AG04450 (cell line): ENCODE results near the gene OR7C1. TPM values are rescaled to one million over a fixed set of nuclear protein-coding genes. Genes with fewer than 3 reads are reported as not detected.

ENCODE experiments used
- CTCF ChIA-PET: fragments of 300-600, 350-600 bp; formaldehyde crosslinking; extraction: SDS; loops from one replicate; lab custom pipeline; 2022; ENCODE audit warnings: antibody characterized with exemption, inconsistent platforms; lab: Charles Lee
- POLR2A ChIA-PET: fragments of 350-600 bp; formaldehyde crosslinking; extraction: SDS; loops from one replicate; lab custom pipeline; 2021; ENCODE audit warnings: antibody characterized with exemption, inconsistent platforms; lab: Yijun Ruan, JAX
- DNase-seq: peaks from one replicate; pipeline ENCODE4 v3.0.0-alpha.2; 2011; ENCODE audit warnings: low read depth, low spot score
- H3K27ac ChIP-seq: one replicate; pipeline ENCODE4 v1.5.1; 2012; ENCODE audit warnings: low read depth, low read length, control low read depth
- H3K27me3 ChIP-seq: one replicate; pipeline ENCODE4 v1.6.0; 2012; ENCODE audit warnings: low read length; ENCODE audit not compliant: control insufficient read depth, insufficient read depth
- H3K4me3 ChIP-seq: 2 replicates; pipeline ENCODE4 v1.5.1; 2011; ENCODE audit warnings: mild to moderate bottlenecking, low read depth, low read length, control low read depth
- H3K9me3 ChIP-seq: 2 replicates; pipeline ENCODE4 v1.5.1; 2012; ENCODE audit warnings: low read length; ENCODE audit not compliant: control insufficient read depth, insufficient read depth
- CTCF ChIP-seq: IDR thresholded peaks from 2 replicates; pipeline ENCODE4 v1.5.1; 2011; ENCODE audit warnings: low read depth, low read length, control low read depth, inconsistent platforms
- polyA plus RNA-seq: library from polyadenylated mRNA; depleted of rRNA; stranded (reverse); fragments of >200 nt; gene quantifications from 2 replicates; pipeline ENCODE4 v1.2.3, GENCODE V29; 2011; rRNA removed
- small RNA-seq: library from RNA; depleted of rRNA; stranded (forward); fragments of <200 nt; gene quantifications from one replicate; pipeline ENCODE3, GENCODE V24; 2012; ENCODE audit warnings: low read depth; ENCODE audit not compliant: insufficient read length

Gene OR7C1
- polyA plus RNA-seq, 1 experiment: not detected

DNA sequence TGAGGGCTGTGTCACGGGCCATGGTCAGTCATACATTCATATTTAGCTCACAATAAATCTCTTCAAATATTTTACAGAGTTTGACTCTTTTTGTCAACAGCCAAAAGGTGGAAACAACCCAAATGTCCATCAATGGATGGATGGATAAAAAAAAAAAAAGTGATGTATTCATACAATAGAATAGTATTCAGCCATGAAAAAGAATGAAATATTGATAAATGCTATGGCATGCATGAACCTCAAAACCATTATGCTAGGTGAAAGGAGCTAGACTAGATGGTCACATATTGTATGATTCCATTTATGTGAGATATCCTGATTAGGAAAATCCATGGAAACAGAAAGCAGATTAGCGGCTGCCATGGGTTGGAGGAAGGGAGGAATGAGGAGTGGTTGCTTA lies 72.9 kb downstream of the OR7C1 start:
- no peak for DNase-seq
- Histone ChIP-seq H3K27me3 (no peaks in the 10 kb centered on the region), H3K27ac (no peak overlapping the region), H3K9me3 (peaks cover 8% of the 10 kb centered on the region), H3K4me3 (no peak overlapping the region)
- TF ChIP-seq CTCF: no peak
- CTCF ChIA-PET: interaction anchor here (0.6 kb wide), 1 partner anchor 27 kb away, joined by 3 read pairs; no protein-coding TSS in a partner anchor
- POLR2A ChIA-PET: no interaction called here

DNA sequence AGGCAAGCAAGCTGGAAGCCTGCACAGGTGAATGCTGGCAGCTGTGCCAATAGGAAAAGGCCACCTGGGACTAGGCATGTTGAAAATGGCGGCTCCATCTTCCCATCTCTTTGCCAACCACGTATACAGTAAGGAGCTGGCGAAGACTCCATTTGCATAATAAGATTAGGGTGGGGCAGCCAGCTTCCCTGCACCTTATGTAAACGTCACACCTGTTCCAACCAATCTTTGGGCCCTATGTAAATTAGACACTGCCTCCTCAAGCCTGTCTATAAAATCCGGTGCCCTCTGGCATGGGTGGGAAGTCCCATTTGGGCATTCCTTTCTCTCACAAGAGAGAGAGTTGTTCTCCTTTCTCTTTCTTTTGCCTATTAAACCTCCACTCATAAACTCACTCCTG lies 73.4 kb downstream of the OR7C1 start:
- no peak for DNase-seq
- Histone ChIP-seq H3K9me3 (peaks cover 8% of the 10 kb centered on the region), H3K4me3 (no peak overlapping the region), H3K27ac (no peak overlapping the region), H3K27me3 (no peaks in the 10 kb centered on the region)
- ChIA-PET POLR2A (no interaction called here), CTCF (interaction anchor here (0.6 kb wide), 1 partner anchor 27 kb away, joined by 3 read pairs; no protein-coding TSS in a partner anchor)
- no peak for TF ChIP-seq CTCF

- H3K27ac ChIP-seq: no peak overlapping the region
- TF ChIP-seq CTCF: no peak
- POLR2A ChIA-PET: no interaction called here
- DNase-seq: no peak
- CTCF ChIA-PET: no interaction called here
- peaks cover 4% of the 10 kb centered on the region for H3K9me3 ChIP-seq
- no peaks in the 10 kb centered on the region for H3K27me3 ChIP-seq
- no peak overlapping the region for H3K4me3 ChIP-seq
Observed at GRCh38 chr19:14758816-14759215, 76.2 kb downstream of the OR7C1 start.

DNA sequence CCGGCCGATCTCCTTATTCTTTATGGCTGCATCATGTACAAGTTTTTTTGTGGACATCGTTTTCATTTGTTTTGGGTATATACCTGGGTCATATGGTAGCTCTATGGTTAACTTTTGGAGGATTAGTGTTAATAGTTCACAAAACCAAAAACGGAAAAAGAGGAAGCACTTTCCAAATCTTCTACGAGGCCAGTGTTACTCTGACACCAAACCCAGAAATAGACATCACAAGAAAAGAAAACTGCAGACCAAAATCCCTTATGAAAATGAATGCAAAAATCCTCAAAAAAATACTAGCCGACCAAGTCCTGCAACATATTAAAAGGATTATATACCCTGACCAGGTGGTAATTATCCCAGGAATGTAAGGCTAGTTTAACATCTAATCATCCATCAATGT lies 86.4 kb downstream of the OR7C1 start:
- H3K4me3 ChIP-seq: no peak overlapping the region
- no peaks in the 10 kb centered on the region for H3K27me3 ChIP-seq
- no peaks in the 10 kb centered on the region; the same call in 1 of the 2 replicates for H3K9me3 ChIP-seq
- DNase-seq: no peak
- ChIA-PET POLR2A (no interaction called here), CTCF (no interaction called here)
- H3K27ac ChIP-seq: no peak overlapping the region
- no peak for TF ChIP-seq CTCF

Small RNAs within 50 kb of the gene (small RNA-seq; reads per million reads assigned to genes)
- gene AC005255.1: not detected

Other genes starting within 250 kb of the OR7C1 start
- gene ADGRE3, start 160.3 kb downstream of the OR7C1 start, polyA plus RNA-seq: not detected in 2 replicates
- gene ZNF333, start 145.1 kb downstream of the OR7C1 start, polyA plus RNA-seq: 10.7 and 11.8 TPM in 2 replicates
- gene ADGRE2, start 56.6 kb downstream of the OR7C1 start, polyA plus RNA-seq: 0.12 TPM in 1 of 2 replicates, not detected in the other
- not detected in 2 replicates for gene OR7A5, start within 50 bp of the OR7C1 start, polyA plus RNA-seq
- not detected in 2 replicates for gene OR7A10, start 13.7 kb upstream of the OR7C1 start, polyA plus RNA-seq
- gene OR7A17, start 50.9 kb upstream of the OR7C1 start, polyA plus RNA-seq: not detected in 2 replicates
- gene OR7C2, start 106.3 kb upstream of the OR7C1 start, polyA plus RNA-seq: not detected in 2 replicates
- not detected in 2 replicates for gene SLC1A6, start 144.7 kb upstream of the OR7C1 start, polyA plus RNA-seq
- not detected in 2 replicates for gene CASP14, start 214.3 kb upstream of the OR7C1 start, polyA plus RNA-seq
- gene OR1I1, start 247.0 kb upstream of the OR7C1 start, polyA plus RNA-seq: not detected in 2 replicates